Measurements from ENCODE around the gene TUBA4B.
"Not testable (repeated sequence)": the region's sequence is repeated elsewhere in the genome, so short reads cannot be mapped to it uniquely, and the experiment has no call there.

TUBA4B gene

DNA sequence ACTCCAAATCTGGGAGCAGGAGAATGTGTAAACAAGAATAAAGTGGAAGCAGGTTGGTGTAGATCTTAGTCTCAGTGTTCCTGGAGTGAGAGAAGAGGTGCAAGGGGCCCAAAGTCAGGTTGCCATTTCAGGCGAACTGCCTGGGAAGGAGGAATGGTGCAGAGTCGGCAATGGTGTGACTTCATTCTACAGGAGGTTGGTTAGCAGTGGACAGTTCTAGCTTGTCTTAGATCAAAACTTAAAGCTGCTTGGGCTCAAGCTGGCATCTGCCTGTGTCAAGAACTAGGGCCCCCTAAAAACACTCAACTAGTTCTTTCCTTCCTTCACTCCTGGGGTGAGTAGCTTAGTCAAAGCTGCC is 4.2 kb upstream of the TUBA4B start:
- no peak for DNase-seq

DNA sequence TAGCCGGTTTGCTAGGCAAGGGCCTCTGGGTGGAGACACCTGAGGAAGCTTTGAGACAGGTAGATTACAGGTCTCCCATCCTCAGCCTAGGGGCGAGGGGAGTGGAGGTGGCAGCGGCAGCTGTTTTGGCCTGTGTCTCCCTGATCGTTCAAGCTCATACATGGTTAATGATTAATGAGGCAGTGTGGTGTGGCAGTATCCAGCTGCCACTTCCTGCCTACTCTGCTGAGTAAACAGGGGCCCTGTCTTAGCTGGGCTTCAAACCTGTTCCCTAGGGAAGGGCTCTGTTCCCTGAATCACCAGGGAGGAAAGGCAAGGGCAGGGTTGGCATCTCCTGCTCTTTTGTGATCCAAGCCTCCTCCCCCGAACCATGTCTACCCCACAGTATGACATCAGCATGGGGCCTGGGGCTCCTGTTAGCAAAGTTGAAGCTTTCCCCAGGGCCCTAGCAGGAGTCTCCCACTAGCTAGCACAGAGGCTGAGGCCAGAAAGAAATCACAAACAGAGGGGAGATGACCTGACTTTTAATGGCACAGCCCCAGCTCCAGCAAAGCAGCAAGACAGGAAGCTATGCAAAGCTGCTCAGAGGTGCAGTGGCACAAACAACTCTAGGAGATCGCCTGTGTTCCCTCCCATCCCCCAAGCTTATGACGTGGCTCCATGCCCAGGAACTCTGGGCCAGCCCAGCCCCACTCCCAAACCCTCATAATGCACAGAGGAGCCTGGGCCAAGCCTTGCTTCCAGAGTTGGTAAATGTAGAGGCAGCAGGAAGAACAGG is 3.7 kb upstream of the TUBA4B start:
- peak; percentile 61 for DNase-seq

DNA sequence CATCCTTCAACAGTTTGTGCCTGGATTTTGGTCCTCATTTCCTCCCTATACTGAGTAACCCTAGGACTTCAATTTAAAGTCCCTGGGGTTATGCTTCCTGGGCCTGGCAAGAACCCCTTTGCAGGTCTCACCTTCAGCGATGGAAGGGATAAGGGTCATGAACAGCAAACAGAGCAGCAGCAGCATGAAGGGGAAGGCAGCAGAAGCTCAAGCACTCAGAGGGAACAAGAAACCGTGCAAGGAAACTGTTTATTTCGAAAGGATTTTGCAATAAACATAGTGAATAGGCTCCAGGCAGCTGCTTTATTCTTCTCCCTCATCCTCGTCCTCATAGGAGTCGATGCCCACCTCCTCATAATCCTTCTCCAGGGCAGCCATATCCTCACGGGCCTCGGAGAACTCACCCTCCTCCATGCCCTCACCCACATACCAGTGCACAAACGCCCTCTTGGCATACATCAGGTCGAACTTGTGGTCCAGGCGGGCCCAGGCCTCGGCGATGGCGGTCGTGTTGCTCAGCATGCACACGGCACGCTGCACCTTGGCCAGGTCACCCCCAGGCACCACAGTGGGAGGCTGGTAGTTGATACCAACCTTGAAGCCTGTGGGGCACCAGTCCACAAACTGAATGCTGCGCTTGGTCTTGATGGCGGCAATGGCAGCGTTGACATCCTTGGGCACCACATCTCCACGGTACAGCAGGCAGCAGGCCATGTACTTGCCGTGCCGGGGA is 2.8 kb upstream of the TUBA4B start:
- DNase-seq: no peak

DNA sequence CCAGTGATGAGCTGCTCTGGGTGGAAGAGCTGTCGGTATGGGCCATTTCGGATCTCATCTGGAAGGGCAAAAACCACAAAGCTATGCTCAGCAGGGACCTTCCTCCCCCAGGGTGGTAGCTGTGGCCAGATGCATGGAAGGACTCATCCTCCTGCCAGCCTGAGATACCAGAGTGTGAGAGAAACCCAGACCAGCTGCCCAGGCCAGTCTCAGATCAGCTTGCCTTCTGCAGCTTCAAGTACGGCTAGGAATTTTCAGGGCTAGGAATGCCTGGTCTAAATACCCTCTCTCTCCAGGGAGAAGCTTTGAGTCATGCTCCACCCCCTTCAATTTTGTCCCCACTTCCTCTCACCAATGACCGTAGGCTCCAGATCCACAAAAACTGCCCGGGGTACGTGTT is 1.4 kb upstream of the TUBA4B start:
- no peak for DNase-seq

DNA sequence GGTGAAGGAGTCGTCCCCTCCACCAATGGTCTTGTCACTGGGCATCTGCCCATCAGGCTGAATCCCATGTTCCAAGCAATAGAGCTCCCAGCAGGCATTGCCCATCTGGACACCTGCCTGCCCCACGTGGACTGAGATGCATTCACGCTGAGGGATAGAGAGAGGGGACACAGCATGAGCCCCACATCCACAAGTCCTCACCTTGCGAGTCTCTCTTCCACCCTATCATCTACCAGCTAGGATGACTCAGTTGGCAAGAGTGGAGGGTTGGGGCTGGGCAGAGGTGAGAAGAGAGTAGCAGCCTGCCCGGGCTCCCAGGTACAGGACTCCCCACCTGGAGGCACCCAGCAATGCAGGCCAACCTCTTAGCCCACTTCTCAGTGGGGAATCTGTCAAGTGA is 959 bp upstream of the TUBA4B start:
- DNase-seq: no peak

DNA sequence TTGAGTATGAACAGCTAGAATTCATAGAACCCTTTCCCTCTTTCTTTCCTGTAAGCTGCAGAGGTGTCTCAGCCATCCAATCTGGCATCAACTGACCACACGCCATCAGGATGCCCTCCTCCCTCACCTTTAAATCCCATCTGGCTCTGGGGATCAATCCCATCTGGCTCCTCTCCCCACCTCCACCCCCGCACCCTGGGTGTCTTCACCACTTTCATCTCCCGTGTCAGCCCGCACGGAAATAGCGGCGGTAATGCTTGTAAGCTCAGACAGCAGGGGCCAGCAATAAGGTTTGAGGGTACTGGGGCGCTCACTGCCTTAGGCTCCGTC is 508 bp upstream of the TUBA4B start:
- no peak for DNase-seq

DNA sequence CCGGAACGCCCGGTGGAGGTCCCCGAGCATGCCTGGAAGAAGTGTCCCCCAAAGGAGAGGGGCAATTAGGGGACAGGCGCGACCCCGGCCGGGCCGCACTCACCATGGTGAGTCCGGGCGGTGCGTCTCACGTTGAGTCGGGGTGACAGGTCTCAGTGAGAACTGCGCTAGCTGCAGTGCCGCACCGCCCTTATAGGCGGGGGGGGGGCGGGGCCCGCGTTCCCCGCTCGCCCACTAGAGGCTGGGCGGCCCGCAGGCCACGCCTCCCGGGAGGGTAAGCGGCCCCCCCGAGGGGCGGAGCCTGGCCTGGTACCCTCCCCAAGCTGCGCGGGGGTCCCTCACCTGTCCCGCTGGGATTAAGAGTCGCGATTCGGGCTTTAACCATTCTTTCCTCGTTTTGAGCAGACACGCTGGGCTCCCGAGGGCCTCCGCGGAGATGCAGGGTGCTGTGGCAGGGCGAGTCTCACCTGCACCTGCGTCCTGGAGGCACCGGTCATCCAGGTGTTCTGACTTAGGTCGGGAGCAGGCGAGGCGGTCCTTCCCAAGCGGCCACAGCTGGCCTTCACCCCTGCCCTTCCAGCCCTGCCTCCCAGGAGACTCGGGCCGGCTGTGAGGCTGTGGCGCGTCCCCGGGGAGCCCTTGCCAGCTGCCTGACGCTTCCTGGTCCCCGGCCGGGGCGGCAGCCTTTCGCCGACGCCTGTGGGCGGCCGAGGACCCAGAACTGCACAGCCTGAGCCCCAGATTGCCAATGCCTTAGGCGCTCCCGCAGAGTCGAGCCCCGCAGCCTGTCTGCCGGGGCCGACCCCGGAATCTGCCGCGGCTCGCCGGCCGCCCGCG is 928 bp downstream of the TUBA4B start, which contains the start of gene TUBA4A:
TSS of gene TUBA4A (minus strand) at position 166 of the 837 bp plus-strand sequence. CDS start at position 106, 60 bp downstream.
- peak; percentile 84 for DNase-seq

DNA sequence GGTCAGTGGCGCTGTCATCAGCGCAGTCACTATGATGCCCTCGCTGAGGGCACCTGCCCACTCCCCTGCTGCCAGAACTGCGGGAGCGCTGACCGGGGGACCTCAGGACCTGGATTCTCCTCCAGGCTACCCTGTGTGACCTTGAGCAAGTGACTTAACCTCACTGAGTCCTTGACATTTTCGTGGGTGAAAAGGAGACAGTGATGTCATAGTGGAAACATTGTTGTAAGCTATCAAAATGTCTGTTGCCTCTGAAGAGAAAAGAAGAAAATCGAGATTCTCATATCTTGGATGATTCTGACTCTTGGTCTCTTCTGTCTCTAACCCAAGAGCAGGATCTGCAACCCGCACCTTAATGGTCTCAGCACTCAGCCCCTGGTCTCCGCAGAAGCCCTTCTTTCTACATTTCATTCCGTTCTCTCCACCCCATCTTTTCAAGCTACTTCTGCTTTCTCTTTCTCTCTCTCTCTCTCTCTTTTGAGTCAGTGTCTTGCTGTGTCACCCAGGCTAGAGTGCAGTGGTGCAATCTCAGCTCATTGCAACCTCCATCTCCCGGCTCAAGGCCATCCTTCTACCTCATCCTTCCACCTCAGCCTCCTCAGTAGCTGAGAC is 1.7 kb downstream of the TUBA4B start:
- no peak for DNase-seq

DNA sequence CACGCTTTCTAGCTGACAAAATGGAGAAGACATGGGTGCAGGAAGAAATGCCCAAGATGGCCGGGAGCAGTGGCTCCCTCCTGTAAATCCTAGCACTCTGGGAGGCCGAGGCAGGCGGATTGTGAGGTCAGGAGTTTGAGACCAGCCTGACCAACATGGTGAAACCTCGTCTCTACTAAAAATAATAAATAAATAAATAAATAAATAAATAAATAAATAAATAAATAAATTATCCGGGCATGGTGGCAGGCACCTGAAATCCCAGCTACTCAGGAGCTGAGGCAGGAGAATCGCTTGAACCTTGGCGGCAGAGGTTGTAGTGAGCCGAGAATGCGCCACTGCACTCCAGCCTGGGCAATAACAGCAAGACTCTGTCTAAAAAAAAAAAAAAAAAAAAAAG is 5.9 kb downstream of the TUBA4B start:
- not testable (repeated sequence) for DNase-seq

DNA sequence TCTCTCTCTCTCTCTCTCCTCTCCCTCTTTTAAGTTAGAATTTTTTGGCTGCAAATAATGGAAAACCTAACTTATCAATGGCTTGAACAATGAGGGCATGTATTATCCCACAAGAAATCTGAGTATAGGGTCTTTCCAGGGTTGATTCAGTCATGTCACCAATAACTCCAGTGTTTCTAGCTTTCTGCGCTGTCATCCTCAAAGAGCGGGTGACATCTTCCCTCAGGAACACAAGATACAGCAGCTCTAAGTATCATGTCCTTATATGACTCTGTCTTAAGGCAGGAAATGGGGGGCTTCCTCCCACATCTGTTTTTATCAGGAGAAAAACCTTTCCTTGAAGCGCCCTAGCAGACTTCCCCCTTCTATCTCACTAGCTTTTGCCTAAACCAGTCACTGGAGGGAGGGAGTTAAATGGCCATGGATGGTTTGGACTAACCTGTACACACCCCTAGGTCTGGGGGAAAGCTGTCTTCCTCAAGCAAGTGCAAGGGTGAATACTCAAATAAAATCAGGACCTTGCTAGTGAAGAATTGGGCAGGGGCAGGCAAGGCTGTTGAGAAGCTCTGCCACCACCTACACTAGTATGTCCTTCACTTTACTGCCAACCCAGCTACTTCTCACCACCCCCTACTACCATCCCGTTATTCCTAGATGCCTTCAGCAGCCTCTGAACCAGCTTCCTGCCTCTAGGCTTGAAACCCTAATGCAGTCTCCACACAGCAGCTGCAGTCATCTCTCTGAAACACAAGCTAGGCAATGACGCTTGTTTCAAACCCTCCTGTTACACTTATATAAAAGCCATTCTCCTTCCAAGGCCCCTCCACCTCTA is 8.2 kb downstream of the TUBA4B start:
- DNase-seq: no peak

DNA sequence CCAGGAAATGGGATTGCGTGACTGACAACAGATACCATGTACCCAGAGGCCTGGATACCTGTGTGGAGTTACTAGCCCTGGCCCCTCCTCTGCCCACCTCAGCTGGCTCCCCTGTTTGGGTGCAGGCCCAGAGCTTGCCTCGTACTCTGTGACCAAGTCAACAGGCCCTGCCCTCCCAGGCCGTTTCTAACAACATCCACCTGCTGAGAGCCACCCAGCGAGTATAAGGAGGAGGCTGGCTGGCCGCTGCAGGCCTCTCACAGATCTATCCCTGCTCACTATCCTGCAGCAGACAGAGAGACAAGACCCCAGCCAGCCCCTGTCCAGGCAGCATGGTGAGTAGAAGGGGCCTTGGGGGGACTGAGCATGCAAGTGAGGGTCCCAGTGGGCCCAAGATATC is 13.2 kb downstream of the TUBA4B start:
- no peak for DNase-seq

DNA sequence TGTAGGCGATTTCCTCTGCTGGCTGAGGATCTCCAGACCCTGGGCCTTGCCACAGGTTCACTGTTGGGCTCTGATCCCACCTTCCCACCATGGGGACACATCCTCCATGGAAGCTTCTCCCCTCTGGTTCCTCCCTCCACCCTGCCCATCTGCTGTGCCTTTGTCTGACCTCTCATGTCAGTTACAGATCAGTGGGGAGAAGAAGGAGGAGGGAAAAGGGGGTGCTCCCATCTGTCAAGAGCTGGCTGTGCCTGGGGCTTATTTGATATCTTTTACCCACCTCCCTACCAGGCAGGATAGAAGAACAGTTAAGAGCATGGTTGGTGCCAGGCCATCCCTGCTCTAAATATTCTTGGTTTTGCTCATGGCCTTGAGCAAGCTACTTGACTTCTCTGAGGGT is 13.8 kb downstream of the TUBA4B start:
- no peak for DNase-seq

DNA sequence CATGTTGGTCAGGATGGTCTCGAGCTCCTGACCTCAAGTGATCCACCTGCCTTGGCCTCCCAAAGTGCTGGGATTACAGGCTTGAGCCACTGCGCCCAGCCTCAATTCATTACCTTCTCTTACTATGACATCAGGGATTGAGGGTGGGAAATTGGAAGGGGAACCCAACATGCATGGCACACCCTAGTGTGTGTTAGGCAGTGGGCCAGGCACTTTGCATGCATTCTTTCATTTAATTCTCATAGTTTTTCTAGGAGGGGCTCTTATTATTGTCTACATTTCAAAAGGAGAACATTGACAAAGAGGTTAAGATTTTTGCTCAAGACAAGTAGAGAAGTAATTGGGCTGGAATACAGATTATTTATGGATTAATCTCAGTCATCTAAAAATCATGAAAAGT is 15.3 kb downstream of the TUBA4B start:
- no peak for DNase-seq

DNA sequence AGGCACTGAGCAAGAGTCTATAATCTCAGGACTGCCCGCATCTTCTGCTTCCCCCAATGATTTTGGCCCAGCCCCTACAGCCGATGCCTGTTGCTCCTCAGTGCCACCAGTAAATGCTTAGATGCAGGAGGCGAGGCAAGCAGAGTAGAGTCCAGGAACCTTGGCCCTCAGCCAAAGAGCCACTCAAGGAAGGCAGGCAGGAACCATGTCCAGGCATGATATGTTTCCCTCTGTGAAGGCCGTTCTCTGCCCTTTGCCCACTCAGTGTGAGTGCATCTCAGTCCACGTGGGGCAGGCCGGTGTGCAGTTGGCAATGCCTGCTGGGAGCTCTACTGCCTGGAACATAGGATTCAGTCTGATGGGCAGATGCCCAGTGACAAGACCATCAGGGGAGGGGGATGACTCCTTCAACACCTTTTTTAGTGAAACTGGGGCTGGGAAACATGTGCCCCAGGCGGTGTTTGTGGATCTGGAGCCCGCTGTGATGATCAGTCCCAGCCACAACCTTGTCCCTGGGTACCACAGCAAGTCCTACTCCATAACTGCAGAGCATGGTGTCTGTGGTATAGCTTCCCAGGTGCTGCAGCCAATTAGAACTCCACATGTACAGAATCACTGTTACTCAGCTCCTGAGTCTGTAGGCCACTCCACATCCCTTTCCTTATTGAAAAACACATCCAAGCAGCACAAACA is 16.5 kb downstream of the TUBA4B start:
- DNase-seq: no peak

DNA sequence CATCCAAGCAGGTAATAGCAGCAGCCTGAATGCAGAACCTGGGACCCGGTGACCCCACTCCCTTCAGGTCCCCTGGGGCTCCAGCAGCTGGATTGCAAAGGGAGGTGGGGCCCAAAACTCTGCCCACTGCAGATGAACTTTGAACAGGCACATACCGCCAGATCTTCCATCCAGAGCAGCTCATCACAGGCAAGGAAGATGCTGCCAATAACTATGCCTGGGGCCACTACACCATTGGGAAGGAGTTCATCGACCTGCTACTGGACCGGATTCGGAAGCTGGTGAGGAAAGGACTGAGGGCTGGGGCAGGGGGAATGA is 17.0 kb downstream of the TUBA4B start:
- DNase-seq: no peak

DNA sequence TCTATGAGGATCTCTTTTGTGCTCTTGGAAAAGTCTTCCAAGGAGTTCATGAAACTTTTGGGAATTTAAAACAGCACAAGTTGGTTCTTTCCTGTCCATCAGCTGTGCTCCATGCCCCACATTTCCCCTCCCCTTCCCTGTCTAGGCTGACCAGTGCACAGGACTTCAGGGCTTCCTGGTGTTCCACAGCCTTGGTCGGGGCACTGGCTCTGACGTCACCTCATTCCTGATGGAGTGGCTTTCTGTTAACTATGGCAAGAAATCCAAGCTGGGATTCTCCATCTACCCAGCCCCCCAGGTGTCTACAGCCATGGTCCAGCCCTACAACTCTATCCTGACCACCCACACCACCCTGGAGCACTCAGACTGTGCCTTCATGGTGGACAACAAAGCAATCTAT is 18.0 kb downstream of the TUBA4B start:
- DNase-seq: no peak

DNA sequence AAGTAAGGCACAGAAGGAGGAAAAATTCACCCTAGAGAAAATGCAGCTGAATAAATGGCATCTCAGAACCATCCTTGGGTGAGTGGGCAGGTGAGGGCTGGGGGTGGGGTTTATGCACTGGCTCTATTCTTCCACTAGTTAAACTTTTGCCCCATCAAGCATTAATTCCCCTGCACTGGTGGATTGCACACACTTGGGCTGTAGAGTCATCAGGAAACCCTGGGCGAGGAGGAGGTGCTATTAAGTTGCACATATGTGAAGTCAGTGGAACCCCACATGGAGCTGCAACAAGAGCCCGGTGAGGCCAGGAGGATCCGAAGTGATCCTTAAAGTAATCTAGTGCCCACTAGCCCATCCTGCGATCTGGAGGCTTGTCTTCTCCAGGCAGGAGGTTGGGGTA is 19.3 kb downstream of the TUBA4B start:
- no peak for DNase-seq

DNA sequence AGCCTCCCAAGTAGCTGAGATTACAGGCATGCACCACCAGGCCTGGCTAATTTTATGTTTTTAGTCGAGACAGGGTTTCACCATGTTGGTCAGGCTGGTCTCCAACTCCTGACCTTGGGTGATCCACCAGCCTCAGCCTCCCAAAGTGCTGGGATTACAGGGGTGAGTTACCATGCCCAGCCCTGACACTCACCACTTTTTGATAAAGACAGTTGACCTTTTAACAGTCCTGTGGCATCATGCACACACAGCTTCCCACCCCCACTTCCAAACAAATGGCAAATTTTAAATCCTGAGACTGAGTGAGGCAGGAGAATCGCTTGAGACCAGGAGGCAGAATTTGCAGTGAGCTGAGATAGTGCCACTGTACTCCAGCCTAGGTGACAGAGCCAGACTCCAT is 20.0 kb downstream of the TUBA4B start:
- no peak for DNase-seq

DNA sequence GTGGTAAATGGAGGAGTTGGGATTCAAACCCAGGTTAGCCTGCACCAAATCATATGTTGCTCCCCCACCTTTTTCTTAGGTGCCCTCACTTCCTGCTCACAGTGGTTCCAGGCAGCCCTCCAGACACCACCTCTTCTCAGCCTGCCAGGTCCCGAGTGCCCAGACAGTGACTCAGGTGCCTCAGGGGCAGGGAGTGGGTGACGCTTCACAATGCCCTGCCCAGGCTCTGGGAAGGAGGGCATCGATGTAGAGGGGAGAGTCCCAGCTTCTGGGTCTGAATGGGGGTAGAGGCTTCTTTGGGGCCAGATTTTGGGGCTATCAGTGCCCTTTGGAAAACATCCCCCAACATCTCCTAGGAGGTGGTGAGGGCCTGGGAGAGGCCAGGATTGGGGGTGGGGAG is 20.9 kb downstream of the TUBA4B start:
- no peak for DNase-seq

DNA sequence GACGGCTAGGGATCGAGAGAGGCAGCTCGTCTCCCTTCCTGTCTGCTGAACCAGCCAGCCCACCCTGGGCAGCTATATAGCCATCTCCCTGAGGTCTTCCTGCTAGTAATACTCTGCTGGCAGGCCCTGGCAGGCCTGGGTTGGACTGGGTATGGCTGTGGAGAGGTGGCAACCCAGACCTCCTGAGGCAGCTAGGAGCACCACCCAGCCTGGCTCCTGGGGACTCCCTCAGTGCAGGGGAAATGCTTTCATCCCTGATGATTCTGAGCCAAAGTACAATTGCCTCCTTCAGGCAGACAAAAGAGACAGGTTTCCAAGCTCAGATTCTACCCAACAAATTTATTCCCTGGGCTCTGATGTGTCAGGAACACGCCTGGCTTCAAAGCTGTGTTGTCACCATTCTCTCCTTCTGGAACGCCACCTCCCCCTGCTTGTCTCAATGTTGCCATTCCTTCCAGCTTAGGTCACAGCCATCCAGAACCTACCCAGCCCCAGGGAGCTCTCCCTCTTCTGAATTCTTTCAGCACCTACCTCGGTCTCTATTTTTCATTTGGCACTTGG is 21.4 kb downstream of the TUBA4B start:
- DNase-seq: no peak
